Measurements from ENCODE around the gene MYO1D.

DNA sequence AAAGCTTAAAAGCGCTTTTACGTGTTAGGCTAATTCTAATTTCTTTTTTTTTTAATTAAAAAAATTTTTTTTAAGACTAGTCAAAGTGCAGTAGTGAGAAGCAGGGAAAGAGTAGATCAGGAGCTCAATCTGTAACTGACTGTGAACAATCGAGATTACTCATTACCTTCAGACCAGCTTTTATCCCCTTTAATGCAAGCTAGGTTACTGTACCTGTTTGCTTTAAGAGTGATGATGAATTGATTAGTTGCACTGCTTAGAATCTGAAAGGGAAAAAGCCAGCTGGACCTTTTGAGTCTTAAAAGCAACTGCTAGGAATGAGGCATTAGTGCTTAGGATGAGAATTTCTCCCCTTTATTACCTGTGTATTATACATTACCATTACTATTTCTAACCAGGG lies 413.6 kb downstream of the MYO1D start:
- TF ChIP-seq, protein P1, sequence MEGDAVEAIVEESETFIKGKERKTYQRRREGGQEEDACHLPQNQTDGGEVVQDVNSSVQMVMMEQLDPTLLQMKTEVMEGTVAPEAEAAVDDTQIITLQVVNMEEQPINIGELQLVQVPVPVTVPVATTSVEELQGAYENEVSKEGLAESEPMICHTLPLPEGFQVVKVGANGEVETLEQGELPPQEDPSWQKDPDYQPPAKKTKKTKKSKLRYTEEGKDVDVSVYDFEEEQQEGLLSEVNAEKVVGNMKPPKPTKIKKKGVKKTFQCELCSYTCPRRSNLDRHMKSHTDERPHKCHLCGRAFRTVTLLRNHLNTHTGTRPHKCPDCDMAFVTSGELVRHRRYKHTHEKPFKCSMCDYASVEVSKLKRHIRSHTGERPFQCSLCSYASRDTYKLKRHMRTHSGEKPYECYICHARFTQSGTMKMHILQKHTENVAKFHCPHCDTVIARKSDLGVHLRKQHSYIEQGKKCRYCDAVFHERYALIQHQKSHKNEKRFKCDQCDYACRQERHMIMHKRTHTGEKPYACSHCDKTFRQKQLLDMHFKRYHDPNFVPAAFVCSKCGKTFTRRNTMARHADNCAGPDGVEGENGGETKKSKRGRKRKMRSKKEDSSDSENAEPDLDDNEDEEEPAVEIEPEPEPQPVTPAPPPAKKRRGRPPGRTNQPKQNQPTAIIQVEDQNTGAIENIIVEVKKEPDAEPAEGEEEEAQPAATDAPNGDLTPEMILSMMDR (IDR thresholded peaks at IDR 0.05): no peak
- TF ChIP-seq POLR2A (IDR thresholded peaks at IDR 0.05): no peak
